HG03064 (cell line): ENCODE results near the gene CAV2.

Experiments
- ATAC-seq: cut with Tn5 transposase; IDR thresholded peaks from one replicate; pipeline ENCODE4 v1.9.1; 2021; ENCODE audit warnings: low read depth; ENCODE audit not compliant: unreplicated experiment

Gene CAV2

DNA sequence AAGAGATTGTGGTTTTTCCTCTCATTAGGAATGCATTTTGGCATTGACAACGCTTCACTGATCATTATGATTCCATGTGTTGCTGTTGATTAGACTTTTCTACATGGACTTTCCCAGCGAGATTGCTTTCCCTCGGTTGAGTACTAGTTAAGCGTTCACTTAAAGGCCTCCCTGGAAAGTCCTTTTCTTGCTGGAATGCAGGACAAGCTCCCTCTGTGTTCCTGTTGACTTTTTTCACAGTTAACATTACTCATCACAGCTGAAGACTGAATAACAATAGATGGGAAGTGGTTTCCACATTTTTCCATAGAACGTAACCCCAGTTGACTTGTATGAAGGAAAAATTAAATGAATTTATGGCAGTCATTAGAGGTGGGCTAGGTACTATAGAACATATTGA lies 22.7 kb downstream of the CAV2 start:
- ATAC-seq, result no peak

DNA sequence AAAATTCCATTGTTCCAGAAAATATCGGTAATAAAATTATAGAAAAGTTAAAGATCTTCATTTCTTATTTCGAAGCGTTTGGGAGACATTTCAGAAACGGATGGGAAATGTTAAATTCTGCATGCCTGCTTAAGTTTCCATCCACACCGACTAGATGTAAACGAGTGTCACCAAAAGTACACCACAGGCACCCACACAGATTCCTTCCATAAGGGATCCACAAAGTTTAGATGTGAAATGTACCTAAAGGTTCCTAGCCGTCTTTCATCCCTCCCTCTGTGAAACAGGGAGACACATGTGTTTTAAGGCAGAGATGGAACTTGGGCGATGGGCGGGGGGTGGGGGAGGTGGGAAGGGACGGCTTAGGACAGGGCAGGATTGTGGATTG lies 24.7 kb downstream of the CAV2 start:
- no peak for ATAC-seq

DNA sequence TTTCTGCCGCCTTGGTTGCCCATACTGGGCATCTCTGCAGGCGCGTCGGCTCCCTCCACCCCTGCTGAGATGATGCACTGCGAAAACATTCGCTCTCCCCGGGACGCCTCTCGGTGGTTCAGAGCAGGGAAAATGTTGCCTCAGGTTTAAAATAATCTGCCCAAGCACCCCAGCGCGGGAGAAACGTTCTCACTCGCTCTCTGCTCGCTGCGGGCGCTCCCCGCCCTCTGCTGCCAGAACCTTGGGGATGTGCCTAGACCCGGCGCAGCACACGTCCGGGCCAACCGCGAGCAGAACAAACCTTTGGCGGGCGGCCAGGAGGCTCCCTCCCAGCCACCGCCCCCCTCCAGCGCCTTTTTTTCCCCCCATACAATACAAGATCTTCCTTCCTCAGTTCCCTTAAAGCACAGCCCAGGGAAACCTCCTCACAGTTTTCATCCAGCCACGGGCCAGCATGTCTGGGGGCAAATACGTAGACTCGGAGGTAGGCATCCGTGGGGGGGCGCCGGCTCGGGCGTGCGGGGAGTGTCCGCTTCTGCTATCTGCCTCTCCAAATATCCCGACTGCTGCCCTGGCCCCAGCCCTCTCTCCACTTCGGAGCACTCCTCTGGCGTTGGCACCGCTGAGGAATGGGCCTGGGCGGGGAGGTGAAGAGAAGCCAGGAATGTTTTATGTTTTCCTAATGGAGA lies 25.2 kb downstream of the CAV2 start, which contains the start of gene CAV1:
Gene CAV1 (plus strand): TSS at position 428 of the 689 bp plus-strand sequence. CDS start 27 bp downstream, at position 455.
- ATAC-seq, result no peak

DNA sequence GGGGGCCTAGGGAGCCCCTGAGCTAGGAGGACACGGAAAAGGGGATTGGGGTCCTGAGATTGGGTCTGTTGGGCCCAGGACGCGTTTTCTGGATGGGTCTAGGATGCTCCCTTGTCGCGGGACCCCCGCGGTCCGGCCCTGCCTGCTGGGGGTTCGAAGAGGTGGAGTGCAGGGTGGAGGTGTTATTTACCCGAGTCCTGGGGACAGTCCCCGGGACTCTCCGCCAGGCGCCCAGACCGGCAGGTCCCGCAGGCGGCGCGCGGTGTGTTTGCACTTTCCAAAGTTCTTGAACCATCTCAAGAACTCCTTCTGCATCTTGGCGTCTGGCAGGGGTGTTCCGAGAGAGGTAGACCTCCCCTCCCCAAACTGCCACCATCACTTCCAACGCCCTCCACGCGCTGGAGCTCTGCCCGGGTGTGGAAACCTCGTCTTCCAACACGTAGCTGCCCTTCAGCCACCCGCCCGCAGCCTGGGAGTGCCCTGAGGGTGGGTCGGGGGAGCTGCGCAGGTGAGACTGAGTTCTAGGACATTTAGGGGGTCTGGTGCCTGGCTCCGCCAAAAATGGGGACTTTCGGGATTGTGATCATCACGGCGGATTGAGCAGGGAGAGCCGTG lies 25.9 kb downstream of the CAV2 start:
- peak; percentile 44 for ATAC-seq

DNA sequence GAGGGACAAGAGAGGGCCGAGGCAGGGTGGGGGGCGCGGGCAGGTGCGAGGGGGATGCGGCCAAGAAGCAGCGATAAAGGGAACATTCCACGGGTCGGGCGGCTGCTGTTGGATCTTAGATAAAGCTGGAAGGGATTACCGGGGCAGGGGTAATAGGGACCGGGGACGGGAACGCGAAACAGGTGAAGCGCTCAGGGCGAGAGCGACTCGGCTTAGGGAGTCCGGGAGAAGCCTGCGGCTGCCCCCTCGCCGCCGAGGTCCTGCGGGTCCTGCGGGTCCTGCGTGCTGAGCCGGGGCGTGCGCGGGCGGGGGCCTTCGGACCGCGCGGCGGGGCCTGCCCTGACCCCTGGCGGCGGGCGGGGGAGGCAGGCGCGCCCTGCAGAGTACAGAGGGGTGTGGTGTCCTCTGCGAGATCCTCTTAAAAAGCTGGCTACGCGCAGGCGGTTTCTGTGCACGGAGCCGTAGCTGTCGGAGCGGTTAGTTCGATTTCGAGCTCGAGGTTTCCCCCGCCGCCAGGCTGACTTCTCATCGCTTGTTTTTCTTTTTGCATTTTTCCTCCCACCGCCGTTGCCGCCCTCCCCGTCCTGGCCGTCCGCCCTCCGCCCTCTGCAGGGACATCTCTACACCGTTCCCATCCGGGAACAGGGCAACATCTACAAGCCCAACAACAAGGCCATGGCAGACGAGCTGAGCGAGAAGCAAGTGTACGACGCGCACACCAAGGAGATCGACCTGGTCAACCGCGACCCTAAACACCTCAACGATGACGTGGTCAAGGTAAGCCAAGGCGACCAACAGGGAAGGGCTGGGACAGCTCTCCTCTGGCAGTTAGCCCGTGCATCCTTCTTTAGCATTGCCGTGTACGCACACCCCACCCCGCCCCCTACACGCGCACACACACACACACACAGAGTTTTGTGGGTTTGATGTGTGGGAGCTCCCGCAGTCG lies 26.6 kb downstream of the CAV2 start:
- ATAC-seq, result peak; percentile 89

DNA sequence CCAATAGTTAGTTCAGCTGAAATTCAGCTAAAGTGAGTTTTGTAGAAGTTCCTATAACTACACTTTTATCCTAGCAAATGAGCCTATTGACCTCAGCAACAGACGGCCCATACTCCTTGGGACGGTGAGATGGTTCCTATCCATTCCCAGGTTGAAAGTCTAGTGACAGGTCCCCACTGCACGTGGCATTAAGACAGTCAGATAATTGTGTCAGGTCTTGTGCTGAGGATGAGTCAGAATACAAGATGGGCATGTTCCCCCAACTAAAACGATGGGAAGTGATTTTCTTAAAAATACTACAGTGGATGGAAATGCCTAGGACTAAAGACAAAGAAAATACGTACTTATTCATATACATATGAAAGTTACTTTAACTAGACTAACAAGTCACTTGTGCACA lies 27.4 kb downstream of the CAV2 start:
- ATAC-seq, result no peak

DNA sequence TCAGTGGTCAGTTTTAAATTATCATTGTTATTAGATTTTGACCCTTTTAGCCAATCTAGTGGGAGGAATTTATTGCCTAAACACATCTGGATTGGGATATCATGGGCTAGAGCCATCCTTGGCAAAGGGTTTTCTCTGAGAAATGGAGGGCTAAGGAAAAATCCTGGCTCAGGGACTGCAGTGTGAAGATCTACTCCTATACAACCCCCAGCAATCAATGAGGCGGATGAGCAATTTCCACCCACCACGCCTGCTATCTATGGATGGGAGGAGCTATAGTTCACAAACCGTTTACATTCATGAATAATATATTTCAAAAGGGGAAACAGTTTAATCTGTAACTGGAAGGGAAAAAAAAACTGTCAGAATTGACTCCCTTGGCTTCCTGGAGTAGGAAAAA lies 28.0 kb downstream of the CAV2 start:
- no peak for ATAC-seq

DNA sequence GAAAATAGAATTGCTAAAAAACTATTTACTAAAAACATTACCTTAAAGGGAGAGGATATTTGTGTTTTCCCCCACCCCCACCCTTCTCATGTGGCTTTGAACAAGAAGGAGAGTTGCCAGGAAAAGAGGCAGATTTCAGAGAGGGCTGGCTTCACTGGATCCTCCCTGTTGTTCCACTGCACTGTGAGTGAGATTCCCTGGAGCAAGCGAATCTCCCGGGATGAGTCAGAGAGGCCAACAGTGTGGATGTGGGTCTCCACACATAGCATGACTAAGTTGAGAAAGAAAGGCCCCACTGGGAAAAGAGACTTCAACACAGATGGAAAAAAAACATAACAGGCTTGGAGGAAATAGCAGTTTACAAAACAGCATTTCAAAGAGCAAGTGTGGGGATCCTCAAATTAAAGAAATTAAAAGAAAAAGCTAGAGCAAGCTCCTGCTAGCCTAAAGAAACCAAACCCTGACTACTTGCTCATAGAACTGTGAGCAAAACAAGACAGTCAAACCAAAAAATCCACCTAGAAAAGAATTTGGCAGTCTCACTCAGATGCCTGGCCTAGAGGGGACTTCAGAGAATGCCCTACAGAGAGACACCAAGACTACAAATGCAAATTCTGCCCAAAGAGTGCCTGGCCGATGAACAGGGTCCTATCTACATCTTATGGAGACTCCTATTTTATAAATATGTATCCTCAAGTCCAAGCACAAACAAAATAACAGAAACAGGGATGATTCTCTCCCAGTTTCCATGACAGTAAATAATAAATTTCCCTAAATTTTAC lies 28.7 kb downstream of the CAV2 start:
- no peak for ATAC-seq

DNA sequence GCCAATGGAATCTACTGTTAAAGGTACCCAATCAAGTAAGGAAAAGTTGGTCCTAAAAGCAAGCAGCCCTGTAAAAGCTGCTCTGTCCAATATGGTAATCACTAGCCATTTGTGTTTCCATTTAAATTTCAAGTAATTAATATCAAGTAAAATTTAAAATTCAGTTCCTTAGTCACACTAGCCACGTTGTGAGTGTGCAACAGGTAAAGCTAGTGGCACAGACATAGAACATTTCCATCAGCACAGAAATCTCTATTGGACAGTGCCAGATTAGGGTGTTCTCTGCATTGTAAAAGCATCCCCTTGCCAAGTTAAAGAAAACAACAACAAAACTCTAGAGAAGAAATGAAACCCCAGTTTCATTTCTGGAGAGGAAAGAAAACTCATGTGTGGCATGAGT lies 29.7 kb downstream of the CAV2 start:
- ATAC-seq, result no peak

DNA sequence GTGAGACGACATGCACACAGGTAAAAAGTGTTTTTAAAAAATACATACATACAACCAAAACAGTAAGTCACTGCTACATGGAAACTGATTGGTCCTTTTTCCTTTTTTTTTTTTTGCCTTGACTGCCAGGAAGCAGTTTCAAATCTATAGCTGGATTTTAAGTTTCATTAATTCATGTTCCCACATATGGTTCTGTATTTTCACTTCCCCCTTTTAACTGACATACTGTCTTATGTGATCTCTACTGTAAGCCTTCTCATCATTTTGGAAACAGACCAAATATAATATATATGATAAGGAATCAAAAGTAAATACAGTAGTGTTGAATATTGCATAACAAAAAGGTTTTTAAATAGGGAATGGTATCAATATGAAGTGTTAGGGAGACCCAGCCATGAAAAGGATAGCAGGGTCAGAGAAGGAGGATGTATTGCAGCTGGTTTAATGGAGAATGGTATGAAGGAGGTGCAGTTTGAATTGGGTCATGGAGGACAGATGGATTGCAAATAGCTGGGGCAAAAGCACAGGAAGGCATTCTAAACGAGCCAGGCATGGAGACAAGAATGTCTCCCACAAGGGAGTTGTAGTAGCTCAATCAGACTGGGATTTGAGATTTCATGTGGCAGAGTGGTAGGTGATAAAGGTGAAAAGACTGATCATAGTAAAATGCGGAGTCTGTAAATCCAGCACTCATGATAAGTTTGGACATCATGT lies 30.7 kb downstream of the CAV2 start:
- no peak for ATAC-seq

DNA sequence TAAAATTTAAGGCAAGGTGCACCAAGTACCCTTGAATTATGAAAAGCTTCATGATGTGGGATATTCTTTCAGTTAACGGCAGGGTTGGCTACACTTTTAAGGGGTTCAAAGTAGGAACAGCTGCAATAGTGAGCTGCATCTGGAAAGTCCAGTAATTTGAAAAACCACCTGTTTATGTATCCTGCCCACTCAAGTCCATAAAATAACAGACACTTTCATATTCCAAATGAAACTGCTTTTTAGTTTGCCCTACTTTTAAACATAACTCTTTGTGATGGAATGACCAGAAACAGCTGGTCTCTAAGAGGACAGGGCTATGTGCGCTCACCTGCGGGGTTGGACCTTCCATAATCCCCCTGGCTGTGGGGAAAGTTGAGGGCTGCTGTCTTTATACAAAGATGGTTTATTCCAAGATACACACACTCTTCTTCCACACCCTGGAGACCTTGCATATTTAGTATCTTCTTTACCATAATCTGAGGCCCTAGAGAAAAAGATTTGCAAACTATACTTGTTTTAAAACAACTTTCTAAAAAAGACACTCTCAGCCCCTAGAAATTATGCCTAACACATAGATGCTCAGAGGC lies 32.7 kb downstream of the CAV2 start:
- ATAC-seq, result no peak

DNA sequence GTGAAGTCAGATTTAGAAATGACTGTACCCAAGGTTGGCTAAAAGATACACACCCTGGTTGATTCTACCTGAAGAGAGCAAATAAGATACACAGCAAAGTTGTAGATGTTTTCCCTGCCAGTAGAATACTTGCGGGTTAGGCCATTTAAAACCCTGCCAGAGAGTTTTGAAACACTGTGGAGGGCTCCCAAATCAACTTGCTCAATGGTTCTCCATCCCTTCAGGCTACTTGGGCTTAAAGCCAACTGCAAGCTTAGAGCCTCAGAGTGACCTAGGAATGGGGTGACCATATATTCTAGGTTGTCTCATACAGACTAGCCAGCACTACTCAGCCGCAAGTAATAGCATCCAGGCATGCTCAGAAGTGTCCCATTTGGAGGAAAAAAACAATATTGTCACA lies 35.3 kb downstream of the CAV2 start:
- ATAC-seq, result no peak

DNA sequence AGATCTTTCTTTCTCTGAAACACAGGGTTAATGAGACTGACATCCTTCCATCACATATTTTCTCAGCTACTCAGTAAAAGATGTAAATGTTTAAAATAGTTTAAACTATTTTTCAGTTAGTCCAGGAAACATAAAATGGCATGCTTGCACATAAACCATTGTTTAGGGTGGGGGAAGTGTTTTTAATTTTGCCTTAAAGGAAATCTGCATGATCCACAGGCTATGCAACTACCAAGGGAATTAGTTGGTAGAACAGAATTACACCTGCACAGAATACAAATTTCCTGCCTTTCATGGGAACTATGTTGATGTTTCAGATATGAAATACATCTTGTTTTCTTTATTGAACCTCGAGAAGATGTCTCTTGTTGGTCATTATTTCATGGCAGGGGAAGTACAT lies 35.9 kb downstream of the CAV2 start:
- no peak for ATAC-seq

DNA sequence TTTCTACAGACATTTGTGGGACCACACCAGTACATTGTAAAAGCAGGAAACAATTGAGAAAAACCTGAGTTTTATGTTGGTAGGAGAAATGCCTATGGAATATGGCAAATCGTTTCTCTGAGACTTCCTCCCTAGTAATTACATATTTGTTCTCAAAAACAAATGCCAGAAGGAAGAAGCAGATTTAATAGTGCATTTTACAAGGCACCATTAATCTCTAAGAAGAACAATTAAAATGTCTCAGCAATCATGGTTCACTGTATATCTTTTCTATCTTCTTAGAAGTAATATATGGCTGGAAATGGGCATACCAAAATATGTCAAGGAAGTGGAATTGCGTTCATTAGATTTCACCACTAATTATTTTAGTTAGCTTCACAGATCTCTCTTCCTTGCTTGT lies 38.6 kb downstream of the CAV2 start:
- ATAC-seq, result no peak

DNA sequence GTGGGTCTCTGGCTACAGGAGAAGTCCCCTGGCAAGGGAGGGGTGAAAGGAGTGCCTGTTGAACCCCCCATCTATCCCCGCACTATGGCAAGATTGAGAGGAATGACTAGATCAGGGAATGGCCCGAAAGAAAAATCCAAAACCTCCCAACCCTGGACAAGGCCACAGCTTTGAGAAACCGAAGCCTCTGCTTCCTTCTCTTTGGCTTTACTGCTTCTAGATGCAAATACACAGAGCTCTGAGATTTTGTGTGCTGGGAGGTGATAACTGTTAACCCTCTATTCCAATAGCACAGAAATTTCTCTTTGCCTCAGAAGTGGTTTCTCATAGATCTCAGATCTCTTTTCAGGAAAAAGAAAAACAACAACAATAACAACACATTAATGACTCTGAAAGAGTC lies 40.3 kb downstream of the CAV2 start:
- ATAC-seq, result no peak

DNA sequence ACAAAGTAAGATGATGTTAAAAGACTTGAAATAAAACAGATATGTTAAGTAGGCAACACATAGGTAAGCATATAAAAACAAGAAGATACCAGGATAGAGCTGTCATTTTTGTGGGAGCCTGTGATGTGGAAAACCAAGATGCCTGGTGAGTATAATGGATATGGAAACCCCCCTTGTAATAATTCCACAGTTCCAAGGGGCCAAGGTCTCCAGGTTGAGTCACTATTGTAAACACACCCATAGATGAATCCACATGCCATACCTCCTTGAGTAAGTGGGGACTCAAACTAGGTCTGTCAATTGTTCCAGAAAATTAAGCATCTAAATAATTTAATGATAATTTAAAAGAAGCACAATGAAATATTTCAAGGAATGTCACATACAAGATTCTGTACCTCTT lies 41.2 kb downstream of the CAV2 start:
- ATAC-seq, result no peak

DNA sequence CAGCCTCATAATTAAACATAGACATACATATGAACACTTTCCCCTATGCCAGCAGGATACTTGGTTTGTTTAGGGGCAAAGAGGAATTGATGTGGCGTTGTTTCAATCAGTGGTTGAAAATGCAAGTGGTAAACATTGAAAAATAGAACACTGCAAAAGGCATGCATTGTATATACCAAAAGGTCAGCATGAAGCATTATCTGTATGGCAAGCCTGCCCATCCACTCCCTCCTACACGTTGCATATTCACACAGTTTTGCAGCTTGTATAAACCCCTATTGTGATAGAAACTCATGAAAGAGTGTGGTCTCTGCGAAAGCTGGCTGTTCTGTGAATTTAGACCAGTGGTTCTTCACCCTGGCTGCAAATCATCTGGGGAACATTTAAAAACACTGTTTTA lies 42.4 kb downstream of the CAV2 start:
- ATAC-seq, result no peak

DNA sequence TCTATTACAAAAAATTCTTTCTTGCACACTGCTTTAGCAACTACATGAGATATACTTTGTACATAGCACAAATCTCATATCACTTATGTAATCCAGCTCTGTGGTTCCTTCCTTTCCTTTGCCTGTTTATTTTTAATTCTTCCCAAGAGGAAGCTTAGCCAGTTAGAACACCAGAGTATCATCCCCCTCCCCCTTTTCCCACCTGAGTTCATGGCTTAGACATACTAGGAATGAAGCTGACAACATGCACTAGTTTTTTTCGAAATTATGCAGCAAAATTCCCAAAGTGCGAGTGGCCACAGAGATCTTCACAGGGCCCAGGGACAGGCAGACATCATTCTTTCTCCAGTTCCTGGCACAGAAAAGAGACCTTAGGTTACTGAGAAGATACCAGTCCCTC lies 43.1 kb downstream of the CAV2 start:
- no peak for ATAC-seq

DNA sequence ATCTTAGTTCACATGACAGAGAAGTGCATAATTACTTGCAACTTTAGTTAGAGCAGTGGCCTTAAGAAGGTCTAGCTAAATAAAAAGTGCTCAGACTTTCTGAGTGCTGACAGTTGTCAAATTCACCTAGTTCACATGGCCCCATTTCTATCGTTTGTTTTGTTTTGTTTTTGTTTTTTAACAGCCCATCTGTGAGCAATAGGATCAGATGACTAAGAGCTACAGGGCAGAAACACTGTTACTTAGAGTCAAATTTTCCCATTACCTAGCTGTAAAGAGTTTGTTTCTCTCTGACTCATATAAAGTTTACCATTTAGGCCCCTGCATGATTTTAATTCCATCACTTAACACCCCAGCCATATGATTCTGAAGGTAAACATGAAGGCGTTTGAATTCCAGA lies 44.1 kb downstream of the CAV2 start:
- no peak for ATAC-seq

DNA sequence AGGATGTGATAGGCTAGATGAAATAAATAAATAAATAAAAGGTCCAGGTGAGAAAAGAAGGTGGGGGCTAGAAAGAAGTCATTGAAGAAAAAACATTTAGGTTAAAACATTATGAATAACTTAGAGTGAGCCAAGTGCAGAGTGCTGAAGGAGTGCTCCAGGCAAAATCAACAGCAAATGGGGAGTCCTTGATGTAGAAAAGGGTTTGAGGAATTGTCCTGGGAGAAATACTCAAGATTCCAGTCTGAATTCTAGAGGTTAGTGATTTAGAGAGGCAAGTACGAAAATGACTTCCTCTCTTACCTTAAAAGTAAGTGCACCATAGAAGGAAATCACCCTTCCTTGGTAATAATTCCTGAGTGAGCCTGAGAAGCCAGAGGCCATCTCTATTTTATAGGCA lies 44.9 kb downstream of the CAV2 start:
- ATAC-seq, result no peak
